Hematopoietic multipotent progenitor cell treated with erythropoietin and hydrocortisone succinate and interleukin-3 and kit ligand, for 6 days (in vitro differentiated cells): ENCODE results near the gene CD163.
"Not testable (repeated sequence)": the region's sequence is repeated elsewhere in the genome, so short reads cannot be mapped to it uniquely, and the experiment has no call there.

Source experiments
- DNase-seq: peaks from one replicate; pipeline ENCODE4 v3.0.0-alpha.2; 2015

Gene CD163

GRCh38 chr12:7503686-7504415 lies at the start of gene CD163:
Gene CD163 (minus strand): TSS chr12:7503777. CDS start chr12:7503690, 87 bp downstream.
- peak; percentile 58 for DNase-seq

- DNase-seq, result no peak
Measured at GRCh38 chr12:7542813-7543212, 39.2 kb upstream of the CD163 start.

- DNase-seq, result no peak
Measured at GRCh38 chr12:7542046-7542445, 38.5 kb upstream of the CD163 start.

GRCh38 chr12:7514416-7514815 lies 10.8 kb upstream of the CD163 start:
- DNase-seq, result no peak

- DNase-seq, result peak; percentile 12
Measured at GRCh38 chr12:7512553-7512952, 9.0 kb upstream of the CD163 start.

GRCh38 chr12:7509793-7510470 lies 6.4 kb upstream of the CD163 start:
- DNase-seq, result not testable (repeated sequence)

GRCh38 chr12:7502612-7503011 lies 965 bp downstream of the CD163 start:
- no peak for DNase-seq

GRCh38 chr12:7501031-7501588 lies 2.5 kb downstream of the CD163 start:
- DNase-seq, result no peak

- DNase-seq, result no peak
Measured at GRCh38 chr12:7499636-7500035, 3.9 kb downstream of the CD163 start.

- peak; percentile 2 for DNase-seq
Measured at GRCh38 chr12:7498809-7499208, 4.8 kb downstream of the CD163 start.

- DNase-seq, result no peak
Measured at GRCh38 chr12:7497661-7498060, 5.9 kb downstream of the CD163 start.

GRCh38 chr12:7496451-7496850 lies 7.1 kb downstream of the CD163 start:
- no peak for DNase-seq

- DNase-seq, result no peak
Measured at GRCh38 chr12:7495136-7495535, 8.4 kb downstream of the CD163 start.

- DNase-seq, result no peak
Measured at GRCh38 chr12:7493006-7493405, 10.6 kb downstream of the CD163 start.

- no peak for DNase-seq
Measured at GRCh38 chr12:7486512-7486911, 17.1 kb downstream of the CD163 start.

- no peak for DNase-seq
Measured at GRCh38 chr12:7485095-7485494, 18.5 kb downstream of the CD163 start.

GRCh38 chr12:7483343-7483742 lies 20.2 kb downstream of the CD163 start:
- DNase-seq, result no peak

- DNase-seq, result no peak
Measured at GRCh38 chr12:7479771-7480170, 23.8 kb downstream of the CD163 start.

- no peak for DNase-seq
Measured at GRCh38 chr12:7472060-7472459, 31.5 kb downstream of the CD163 start.

- DNase-seq, result peak; percentile 81
Measured at GRCh38 chr12:7460375-7461259, 43.0 kb downstream of the CD163 start.

GRCh38 chr12:7459973-7460372 lies 43.6 kb downstream of the CD163 start:
- no peak for DNase-seq

GRCh38 chr12:7451756-7452155 lies 51.8 kb downstream of the CD163 start:
- DNase-seq, result no peak

- no peak for DNase-seq
Measured at GRCh38 chr12:7450667-7451066, 52.9 kb downstream of the CD163 start.
